GM19395 (cell line): ENCODE measurements around the gene SLC18B1.

ENCODE experiments used
- ATAC-seq: cut with Tn5 transposase; IDR thresholded peaks from one replicate; pipeline ENCODE4 v1.9.1; 2021; ENCODE audit warnings: mild to moderate bottlenecking, moderate library complexity; ENCODE audit not compliant: unreplicated experiment

The SLC18B1 gene

DNA sequence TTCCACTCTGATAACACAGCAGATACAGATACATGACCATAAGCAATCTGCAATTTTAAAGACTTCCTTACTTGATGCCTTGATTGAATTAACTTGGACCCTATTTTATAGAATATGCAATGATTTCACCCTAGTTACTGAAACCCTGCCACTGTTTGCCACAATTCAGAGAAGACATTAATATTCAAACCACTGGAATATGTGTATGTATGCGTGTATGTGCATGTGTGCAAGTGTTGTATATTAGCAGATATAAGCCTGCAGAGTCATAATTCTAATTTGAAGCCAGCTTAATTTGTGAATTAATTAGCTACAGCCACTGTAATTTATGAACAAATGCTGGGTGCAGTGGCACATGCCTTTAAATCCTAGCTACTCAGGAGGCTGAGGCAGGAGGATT lies 50.0 kb downstream of the SLC18B1 start:
- ATAC-seq, result no peak

GRCh38 chr6:132746048-132746447 lies 52.4 kb downstream of the SLC18B1 start:
- no peak for ATAC-seq

DNA sequence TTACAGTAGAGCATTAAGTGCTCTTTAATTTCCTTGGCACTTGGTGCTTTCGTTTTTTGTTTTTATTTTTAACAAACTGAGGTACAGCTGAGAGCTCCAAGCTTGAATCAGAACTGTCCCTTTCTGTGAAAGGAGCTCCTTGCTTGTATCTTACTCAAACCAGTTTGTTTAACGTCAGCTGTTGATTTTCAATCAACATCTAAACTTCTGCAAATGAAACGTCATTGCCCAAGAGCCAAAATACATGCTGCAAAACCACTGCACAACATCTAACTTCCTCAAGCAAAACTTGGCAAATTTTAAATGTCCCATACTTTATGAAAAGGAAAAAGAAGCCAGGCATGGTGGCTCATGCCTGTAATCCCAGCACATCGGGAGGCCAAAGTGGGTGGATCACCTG lies 55.9 kb downstream of the SLC18B1 start:
- ATAC-seq, result no peak

DNA sequence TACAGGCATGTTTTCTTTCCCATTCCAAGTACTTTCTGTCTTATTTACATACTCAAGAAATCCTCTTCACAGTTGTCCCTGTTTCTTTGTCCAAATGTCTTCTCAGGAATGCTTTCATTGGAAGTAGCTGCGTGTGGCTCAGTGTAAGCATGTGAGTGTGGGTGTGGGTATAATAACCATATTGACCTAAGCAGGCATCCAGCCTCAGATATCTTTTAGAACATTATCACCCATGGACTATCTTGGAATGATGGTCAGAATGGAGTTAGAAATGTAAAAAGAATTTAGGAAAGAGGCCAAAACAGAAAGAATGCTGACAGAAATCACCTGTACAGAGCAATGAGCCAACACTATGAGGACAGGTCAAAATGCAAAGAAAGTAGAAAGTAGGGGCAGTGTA lies 57.2 kb downstream of the SLC18B1 start:
- ATAC-seq, result no peak

GRCh38 chr6:132736239-132736638 lies 62.2 kb downstream of the SLC18B1 start:
- ATAC-seq, result no peak

DNA sequence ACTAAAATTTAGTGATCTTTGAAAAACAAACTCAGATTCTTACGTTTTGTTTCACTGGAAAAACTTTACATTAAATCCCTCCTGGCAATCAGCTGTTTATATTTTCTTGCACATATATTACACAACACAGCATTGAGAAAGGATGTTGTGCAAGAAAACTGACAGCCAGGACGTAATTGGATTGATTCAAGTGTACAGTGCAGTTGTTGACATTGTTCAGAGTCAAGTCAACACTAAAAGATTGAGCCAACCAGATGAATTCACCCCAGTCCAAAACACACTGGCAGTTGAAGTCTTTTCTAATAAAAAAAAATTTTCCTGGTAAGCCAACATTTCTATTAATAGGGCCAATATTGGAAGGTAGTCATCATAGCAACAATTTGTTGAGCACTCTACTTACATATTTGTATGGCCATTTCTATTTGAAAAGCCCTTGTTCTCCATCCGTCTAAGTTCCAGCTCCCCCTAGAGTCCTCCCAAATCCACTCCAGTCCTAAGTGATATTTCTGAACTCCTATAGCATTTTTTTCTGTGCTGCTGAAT lies 63.7 kb downstream of the SLC18B1 start:
- ATAC-seq, result no peak

- no peak for ATAC-seq
Observed at GRCh38 chr6:132733814-132734213, 64.6 kb downstream of the SLC18B1 start.

- ATAC-seq, result no peak
Observed at GRCh38 chr6:132733283-132733682, 65.2 kb downstream of the SLC18B1 start.

- no peak for ATAC-seq
Observed at GRCh38 chr6:132731086-132731485, 67.4 kb downstream of the SLC18B1 start.

GRCh38 chr6:132730560-132730959 lies 67.9 kb downstream of the SLC18B1 start:
- ATAC-seq, result no peak

DNA sequence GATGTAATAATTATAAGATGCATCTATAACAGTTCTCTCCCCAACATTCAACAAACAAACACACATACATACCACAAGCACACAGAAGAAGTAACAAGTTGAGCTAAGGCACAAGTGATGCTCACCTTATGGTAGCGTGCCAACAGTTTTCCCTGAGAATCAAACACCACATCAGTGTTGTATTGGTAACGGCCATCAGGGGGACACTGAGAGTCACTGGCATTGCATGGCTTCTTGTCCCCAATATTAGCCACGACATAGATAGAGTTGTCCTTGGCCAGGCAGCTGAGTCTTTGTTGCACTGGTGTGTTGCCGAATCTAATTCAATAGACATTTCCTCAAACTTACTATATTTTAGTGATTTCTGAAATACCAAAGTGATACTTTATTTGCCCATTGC lies 69.8 kb downstream of the SLC18B1 start:
- no peak for ATAC-seq

GRCh38 chr6:132726608-132726975 lies 71.8 kb downstream of the SLC18B1 start:
- ATAC-seq, result peak; percentile 18

- ATAC-seq, result peak; percentile 88
Observed at GRCh38 chr6:132725947-132726607, 72.4 kb downstream of the SLC18B1 start.

- ATAC-seq, result no peak
Observed at GRCh38 chr6:132725471-132725870, 73.0 kb downstream of the SLC18B1 start.

GRCh38 chr6:132719736-132720448 lies 78.5 kb downstream of the SLC18B1 start:
- no peak for ATAC-seq
